Neural cell (in vitro differentiated cells): ENCODE results near the gene CFAP58. TPM values are rescaled to one million over a fixed set of nuclear protein-coding genes. Genes with fewer than 3 reads are reported as not detected.

ENCODE experiments used
- H2AFZ ChIP-seq: fragments of 200-600, 300-800 bp; sonication (generic), shearing (Covaris generic); 2 replicates; pipeline ENCODE4 v1.6.0; 2014; ENCODE audit warnings: low read depth, mild to moderate bottlenecking, antibody characterized with exemption, low read length, moderate library complexity
- H3F3A ChIP-seq: fragments of 200-600 bp; shearing (Covaris generic); 2 replicates; pipeline ENCODE4 v1.6.1; 2016; ENCODE audit warnings: mild to moderate bottlenecking, moderate library complexity, mixed read lengths, antibody characterized with exemption, low read length; ENCODE audit not compliant: insufficient read depth, poor library complexity, severe bottlenecking
- H3K27ac ChIP-seq: fragments of 200-600, 300-800 bp; sonication (generic), shearing (Covaris generic); 2 replicates; pipeline ENCODE4 v1.5.1; 2014; ENCODE audit warnings: mild to moderate bottlenecking, low read length, moderate library complexity
- H3K27me3 ChIP-seq: fragments of 300-800, 200-600 bp; sonication (generic), shearing (Covaris generic); 2 replicates; pipeline ENCODE4 v1.6.0; 2014; ENCODE audit warnings: mild to moderate bottlenecking, low read depth, low read length, moderate library complexity; ENCODE audit not compliant: insufficient read depth
- H3K36me3 ChIP-seq: fragments of 300-800, 200-600 bp; sonication (generic), shearing (Covaris generic); 2 replicates; pipeline ENCODE4 v1.5.1; 2014; ENCODE audit warnings: mild to moderate bottlenecking, antibody characterized with exemption, low read length, moderate library complexity; ENCODE audit not compliant: insufficient read depth
- H3K4me2 ChIP-seq: fragments of 300-800, 200-600 bp; sonication (generic), shearing (Covaris generic); 2 replicates; pipeline ENCODE4 v1.6.0; 2014; ENCODE audit warnings: mild to moderate bottlenecking, low read length
- H3K4me3 ChIP-seq: fragments of 300-800, 200-600 bp; sonication (generic), shearing (Covaris generic); 2 replicates; pipeline ENCODE4 v1.5.1; 2014; ENCODE audit warnings: mild to moderate bottlenecking, low read length, moderate library complexity
- H3K79me2 ChIP-seq: fragments of 200-600 bp; shearing (Covaris generic); replicated peaks from 2 replicates; pipeline ENCODE4 v1.6.0; 2014; ENCODE audit warnings: mild to moderate bottlenecking, low read length, moderate library complexity; ENCODE audit not compliant: insufficient read depth
- H3K9ac ChIP-seq: fragments of 300-800, 200-600 bp; sonication (generic), shearing (Covaris generic); 2 replicates; pipeline ENCODE4 v1.6.1; 2016; ENCODE audit warnings: mild to moderate bottlenecking, low read length, mixed read lengths
- H3K9me2 ChIP-seq: fragments of 200-600 bp; shearing (Covaris generic); 2 replicates; pipeline ENCODE4 v1.6.1; 2016; ENCODE audit warnings: mild to moderate bottlenecking, low read length, mixed read lengths; ENCODE audit not compliant: insufficient read depth
- H3K9me3 ChIP-seq: fragments of 200-600, 300-800 bp; sonication (generic), shearing (Covaris generic); 2 replicates; pipeline ENCODE4 v1.6.1; 2016; ENCODE audit warnings: mild to moderate bottlenecking, mixed run types, low read length, moderate library complexity, mixed read lengths
- H4K20me1 ChIP-seq: fragments of 200-600 bp; shearing (Covaris generic); 2 replicates; pipeline ENCODE4 v1.6.1; 2016; ENCODE audit warnings: mild to moderate bottlenecking, mixed run types; ENCODE audit not compliant: insufficient read depth
- EP300 ChIP-seq: fragments of 450-650 bp; conservative IDR thresholded peaks from 2 replicates; pipeline ENCODE4 v1.6.1; 2014; ENCODE audit warnings: antibody characterized with exemption, mild to moderate bottlenecking, moderate library complexity; ENCODE audit not compliant: poor library complexity, severe bottlenecking
- EZH2 ChIP-seq: fragments of 200-600, 300-800 bp; shearing (Covaris generic), sonication (generic); IDR thresholded peaks from 2 replicates; pipeline ENCODE4 v1.6.1; 2014; ENCODE audit warnings: antibody characterized with exemption, low read length, borderline replicate concordance, mild to moderate bottlenecking; ENCODE audit not compliant: insufficient read depth, poor library complexity, severe bottlenecking
- MXI1 ChIP-seq: fragments of 450-650 bp; conservative IDR thresholded peaks from 2 replicates; pipeline ENCODE4 v1.6.1; 2014; ENCODE audit warnings: antibody characterized with exemption, mild to moderate bottlenecking; ENCODE audit not compliant: poor library complexity, severe bottlenecking
- POLR2AphosphoS5 ChIP-seq: IDR thresholded peaks from 2 replicates; pipeline ENCODE4 v1.6.1; 2012
- RAD21 ChIP-seq: fragments of 450-650 bp; conservative IDR thresholded peaks from 2 replicates; pipeline ENCODE4 v1.6.1; 2014; ENCODE audit warnings: antibody characterized with exemption, mild to moderate bottlenecking, moderate library complexity
- SMC3 ChIP-seq: fragments of 450-650 bp; conservative IDR thresholded peaks from 2 replicates; pipeline ENCODE4 v1.6.1; 2014; ENCODE audit warnings: antibody characterized with exemption, mild to moderate bottlenecking, moderate library complexity; ENCODE audit not compliant: poor library complexity
- TAF1 ChIP-seq: IDR thresholded peaks from 2 replicates; pipeline ENCODE4 v1.6.1; 2012; ENCODE audit warnings: low read depth
- polyA plus RNA-seq: library from polyadenylated mRNA; depleted of rRNA; stranded (reverse); fragments of >200 nt; gene quantifications from 2 replicates; pipeline ENCODE4 v1.2.3, GENCODE V29; 2014
- TF ChIP-seq, protein P1 (sequence below): fragments of 450-650 bp; IDR thresholded peaks from 2 replicates; pipeline ENCODE4 v1.5.1; 2014; ENCODE audit warnings: antibody characterized with exemption, mild to moderate bottlenecking, moderate library complexity; ENCODE audit not compliant: poor library complexity, severe bottlenecking
- TF ChIP-seq, protein P2 (sequence below): IDR thresholded peaks from 2 replicates; pipeline ENCODE4 v1.6.1; 2012; ENCODE audit warnings: borderline replicate concordance

The CFAP58 gene
- polyA plus RNA-seq, 1 donor from 2014 or later = not detected

- TF ChIP-seq SMC3 = no peak
- TF ChIP-seq EP300 = no peak
- TF ChIP-seq POLR2AphosphoS5 = no peak
- TF ChIP-seq EZH2 = no peak
- TF ChIP-seq, protein P1, sequence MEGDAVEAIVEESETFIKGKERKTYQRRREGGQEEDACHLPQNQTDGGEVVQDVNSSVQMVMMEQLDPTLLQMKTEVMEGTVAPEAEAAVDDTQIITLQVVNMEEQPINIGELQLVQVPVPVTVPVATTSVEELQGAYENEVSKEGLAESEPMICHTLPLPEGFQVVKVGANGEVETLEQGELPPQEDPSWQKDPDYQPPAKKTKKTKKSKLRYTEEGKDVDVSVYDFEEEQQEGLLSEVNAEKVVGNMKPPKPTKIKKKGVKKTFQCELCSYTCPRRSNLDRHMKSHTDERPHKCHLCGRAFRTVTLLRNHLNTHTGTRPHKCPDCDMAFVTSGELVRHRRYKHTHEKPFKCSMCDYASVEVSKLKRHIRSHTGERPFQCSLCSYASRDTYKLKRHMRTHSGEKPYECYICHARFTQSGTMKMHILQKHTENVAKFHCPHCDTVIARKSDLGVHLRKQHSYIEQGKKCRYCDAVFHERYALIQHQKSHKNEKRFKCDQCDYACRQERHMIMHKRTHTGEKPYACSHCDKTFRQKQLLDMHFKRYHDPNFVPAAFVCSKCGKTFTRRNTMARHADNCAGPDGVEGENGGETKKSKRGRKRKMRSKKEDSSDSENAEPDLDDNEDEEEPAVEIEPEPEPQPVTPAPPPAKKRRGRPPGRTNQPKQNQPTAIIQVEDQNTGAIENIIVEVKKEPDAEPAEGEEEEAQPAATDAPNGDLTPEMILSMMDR = no peak
- TF ChIP-seq, protein P2, sequence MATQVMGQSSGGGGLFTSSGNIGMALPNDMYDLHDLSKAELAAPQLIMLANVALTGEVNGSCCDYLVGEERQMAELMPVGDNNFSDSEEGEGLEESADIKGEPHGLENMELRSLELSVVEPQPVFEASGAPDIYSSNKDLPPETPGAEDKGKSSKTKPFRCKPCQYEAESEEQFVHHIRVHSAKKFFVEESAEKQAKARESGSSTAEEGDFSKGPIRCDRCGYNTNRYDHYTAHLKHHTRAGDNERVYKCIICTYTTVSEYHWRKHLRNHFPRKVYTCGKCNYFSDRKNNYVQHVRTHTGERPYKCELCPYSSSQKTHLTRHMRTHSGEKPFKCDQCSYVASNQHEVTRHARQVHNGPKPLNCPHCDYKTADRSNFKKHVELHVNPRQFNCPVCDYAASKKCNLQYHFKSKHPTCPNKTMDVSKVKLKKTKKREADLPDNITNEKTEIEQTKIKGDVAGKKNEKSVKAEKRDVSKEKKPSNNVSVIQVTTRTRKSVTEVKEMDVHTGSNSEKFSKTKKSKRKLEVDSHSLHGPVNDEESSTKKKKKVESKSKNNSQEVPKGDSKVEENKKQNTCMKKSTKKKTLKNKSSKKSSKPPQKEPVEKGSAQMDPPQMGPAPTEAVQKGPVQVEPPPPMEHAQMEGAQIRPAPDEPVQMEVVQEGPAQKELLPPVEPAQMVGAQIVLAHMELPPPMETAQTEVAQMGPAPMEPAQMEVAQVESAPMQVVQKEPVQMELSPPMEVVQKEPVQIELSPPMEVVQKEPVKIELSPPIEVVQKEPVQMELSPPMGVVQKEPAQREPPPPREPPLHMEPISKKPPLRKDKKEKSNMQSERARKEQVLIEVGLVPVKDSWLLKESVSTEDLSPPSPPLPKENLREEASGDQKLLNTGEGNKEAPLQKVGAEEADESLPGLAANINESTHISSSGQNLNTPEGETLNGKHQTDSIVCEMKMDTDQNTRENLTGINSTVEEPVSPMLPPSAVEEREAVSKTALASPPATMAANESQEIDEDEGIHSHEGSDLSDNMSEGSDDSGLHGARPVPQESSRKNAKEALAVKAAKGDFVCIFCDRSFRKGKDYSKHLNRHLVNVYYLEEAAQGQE = no peak
- TF ChIP-seq MXI1 = no peak
- no peak for TF ChIP-seq RAD21
- no peak for TF ChIP-seq TAF1
- no peaks in the 10 kb centered on the region for H3K36me3 ChIP-seq
- H3K9me3 ChIP-seq = no peaks in the 10 kb centered on the region
- H3K9ac ChIP-seq = no peak overlapping the region
- H3K27ac ChIP-seq = no peak overlapping the region
- no peak overlapping the region for H3K4me3 ChIP-seq
- H3F3A ChIP-seq = no peaks in the 10 kb centered on the region
- no peaks in the 10 kb centered on the region for H3K9me2 ChIP-seq
- no peak overlapping the region for H3K4me2 ChIP-seq
- H3K79me2 ChIP-seq = peaks cover 19% of the 10 kb centered on the region
- H2AFZ ChIP-seq = no peak overlapping the region
- no peaks in the 10 kb centered on the region for H4K20me1 ChIP-seq
- peaks cover 6% of the 10 kb centered on the region for H3K27me3 ChIP-seq
Measured at GRCh38 chr10:104324931-104325330, 28.7 kb upstream of the CFAP58 start.

GRCh38 chr10:104325436-104326435 lies 27.9 kb upstream of the CFAP58 start:
- no peak overlapping the region for H3K27ac ChIP-seq
- no peaks in the 10 kb centered on the region for H3K9me2 ChIP-seq
- peaks cover 19% of the 10 kb centered on the region for H3K79me2 ChIP-seq
- no peak overlapping the region for H3K9ac ChIP-seq
- TF ChIP-seq EP300 (no peak), MXI1 (no peak), RAD21 (no peak), POLR2AphosphoS5 (no peak), SMC3 (no peak), EZH2 (no peak), TAF1 (no peak)
- TF ChIP-seq, protein P2 = no peak
- TF ChIP-seq, protein P1 = no peak
- no peak overlapping the region for H3K4me2 ChIP-seq
- no peaks in the 10 kb centered on the region for H4K20me1 ChIP-seq
- no peaks in the 10 kb centered on the region for H3K36me3 ChIP-seq
- H2AFZ ChIP-seq = no peak overlapping the region
- H3K27me3 ChIP-seq = peaks cover 6% of the 10 kb centered on the region
- no peak overlapping the region for H3K4me3 ChIP-seq
- no peaks in the 10 kb centered on the region for H3K9me3 ChIP-seq
- H3F3A ChIP-seq = no peaks in the 10 kb centered on the region
